NCI-H510A treated with DMSO at 0.1 percent for 48 hours (cell line): ENCODE measurements around the gene MYO18B.

ENCODE experiments used
- DNase-seq: peaks from one replicate; lab custom pipeline; 2025; lab: John Stamatoyannopoulos, UW

Gene MYO18B

GRCh38 chr22:25992331-25992730 is 250.3 kb downstream of the MYO18B start:
- no peak for DNase-seq

GRCh38 chr22:25996669-25997068 is 254.7 kb downstream of the MYO18B start:
- no peak for DNase-seq

- no peak for DNase-seq
Measured at GRCh38 chr22:25997886-25998775, 256.1 kb downstream of the MYO18B start.

GRCh38 chr22:26002456-26002855 is 260.5 kb downstream of the MYO18B start:
- no peak for DNase-seq

GRCh38 chr22:26004477-26004876 is 262.5 kb downstream of the MYO18B start:
- DNase-seq: no peak

GRCh38 chr22:26008587-26008986 is 266.6 kb downstream of the MYO18B start:
- no peak for DNase-seq

GRCh38 chr22:26016916-26017315 is 274.9 kb downstream of the MYO18B start:
- DNase-seq: no peak

- DNase-seq: no peak
Measured at GRCh38 chr22:26017932-26018331, 275.9 kb downstream of the MYO18B start.

- DNase-seq: no peak
Measured at GRCh38 chr22:26019596-26019995, 277.6 kb downstream of the MYO18B start.

- DNase-seq: no peak
Measured at GRCh38 chr22:26021516-26021915, 279.5 kb downstream of the MYO18B start.

GRCh38 chr22:26023104-26023775 is 281.3 kb downstream of the MYO18B start:
- no peak for DNase-seq

- DNase-seq: no peak
Measured at GRCh38 chr22:26025626-26026025, 283.6 kb downstream of the MYO18B start.

GRCh38 chr22:26027341-26027740 is 285.4 kb downstream of the MYO18B start:
- no peak for DNase-seq

GRCh38 chr22:26031641-26032040 is 289.7 kb downstream of the MYO18B start:
- DNase-seq: no peak

GRCh38 chr22:26033071-26033470 is 291.1 kb downstream of the MYO18B start:
- no peak for DNase-seq

GRCh38 chr22:26033586-26033985 is 291.6 kb downstream of the MYO18B start:
- DNase-seq: no peak

GRCh38 chr22:26035523-26035922 is 293.5 kb downstream of the MYO18B start:
- no peak for DNase-seq

- no peak for DNase-seq
Measured at GRCh38 chr22:26038365-26038764, 296.4 kb downstream of the MYO18B start.

GRCh38 chr22:26041931-26042330 is 299.9 kb downstream of the MYO18B start:
- DNase-seq: no peak

GRCh38 chr22:26043031-26043430 is 301.0 kb downstream of the MYO18B start:
- DNase-seq: no peak

GRCh38 chr22:26045051-26045450 is 303.1 kb downstream of the MYO18B start:
- no peak for DNase-seq

- DNase-seq: no peak
Measured at GRCh38 chr22:26045860-26046259, 303.9 kb downstream of the MYO18B start.

GRCh38 chr22:26047516-26047915 is 305.5 kb downstream of the MYO18B start:
- no peak for DNase-seq
